NCI-H2227 (cell line): ENCODE results near the gene UST.

Experiments used
- DNase-seq: peaks from one replicate; lab custom pipeline; 2025; ENCODE audit not compliant: unreplicated experiment; lab: John Stamatoyannopoulos, UW

Gene UST

GRCh38 chr6:149055195-149055899, 308.5 kb downstream of the UST start:
- no peak for DNase-seq

DNA sequence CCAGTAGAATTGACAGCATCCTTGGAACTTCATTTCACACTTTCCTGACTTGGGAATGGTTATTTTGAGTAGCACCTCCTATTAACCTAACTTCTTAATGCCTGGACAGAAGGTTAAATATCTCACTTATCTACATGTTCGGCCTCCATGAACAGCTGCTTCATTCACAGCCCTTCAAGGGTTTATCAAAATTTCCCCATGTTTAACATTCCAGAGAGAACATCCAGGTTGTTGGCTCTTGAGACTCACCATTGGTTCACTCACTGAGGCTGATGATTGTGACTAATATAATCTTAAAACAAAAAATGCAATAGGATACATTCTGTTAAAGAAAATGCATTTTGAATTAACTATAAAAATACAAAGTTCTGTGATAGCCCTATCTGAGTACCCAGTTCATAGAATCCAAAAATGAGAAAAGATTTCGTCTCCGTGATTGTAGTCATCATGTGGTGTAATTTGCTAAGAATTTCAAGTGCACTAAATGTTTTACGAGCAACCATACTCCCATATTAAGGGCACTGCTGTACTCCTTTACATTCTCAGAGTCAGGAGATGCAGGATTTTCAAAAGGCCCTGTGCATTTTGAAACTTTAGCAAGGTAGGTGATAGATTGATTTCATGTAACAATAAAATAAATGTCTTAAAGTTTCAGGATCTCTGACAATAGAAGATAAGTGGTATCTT, 310.1 kb downstream of the UST start:
- no peak for DNase-seq

DNA sequence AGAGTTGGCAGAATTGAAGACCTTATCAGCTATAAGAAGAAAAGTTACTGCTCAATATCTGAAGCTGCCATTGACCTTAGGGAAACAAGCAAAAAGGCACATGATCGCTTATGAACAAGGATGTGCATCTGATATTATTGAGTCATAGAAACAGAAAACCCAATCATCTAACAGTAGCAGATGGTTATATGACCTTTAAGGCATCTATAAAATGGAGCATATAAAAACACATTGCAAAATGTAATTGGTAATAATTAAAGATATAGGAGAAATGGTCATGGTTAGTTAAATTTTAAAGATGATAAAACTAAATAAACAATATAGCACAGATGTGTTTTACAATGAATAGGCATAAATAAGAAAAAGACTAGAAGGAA, 310.6 kb downstream of the UST start:
- no peak for DNase-seq

GRCh38 chr6:149059557-149059956, 312.7 kb downstream of the UST start:
- DNase-seq, result no peak

DNA sequence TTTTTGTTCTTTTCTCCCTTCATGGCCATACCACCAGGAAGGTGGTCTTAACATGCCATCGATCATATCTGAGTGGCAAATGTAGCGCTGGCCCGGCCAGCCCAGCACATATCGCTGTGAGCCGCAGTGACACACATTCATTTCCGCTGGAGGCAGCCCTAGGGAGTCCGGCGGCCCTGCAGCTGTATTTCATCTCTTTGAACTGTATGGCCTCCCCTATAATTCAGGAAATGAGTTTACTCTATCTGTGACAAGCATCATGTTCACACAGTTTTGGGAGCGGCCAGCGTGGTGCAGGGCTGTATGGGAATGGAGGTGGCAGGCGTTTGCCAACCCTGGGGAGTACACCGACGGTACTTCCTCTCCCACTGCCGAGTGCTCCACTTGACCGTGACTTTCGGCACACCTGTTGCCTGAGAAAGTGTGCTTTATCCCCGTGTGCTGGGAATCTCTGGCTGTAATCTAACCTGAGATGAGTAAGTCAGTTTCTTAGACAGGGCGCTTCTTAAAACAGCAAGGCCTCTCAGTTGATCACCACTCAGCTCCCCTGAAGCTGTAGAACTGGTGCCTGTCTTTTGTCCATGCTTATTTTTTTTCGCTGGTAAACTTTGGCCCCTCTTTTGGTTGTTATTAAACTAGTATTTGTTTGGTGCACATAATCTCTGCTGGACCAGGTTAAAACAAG, 313.6 kb downstream of the UST start:
- DNase-seq, result peak; percentile 40

GRCh38 chr6:149060985-149061760, 314.3 kb downstream of the UST start:
- peak; percentile 52 for DNase-seq

- DNase-seq, result no peak
Observed at GRCh38 chr6:149061930-149062329, 315.1 kb downstream of the UST start.

DNA sequence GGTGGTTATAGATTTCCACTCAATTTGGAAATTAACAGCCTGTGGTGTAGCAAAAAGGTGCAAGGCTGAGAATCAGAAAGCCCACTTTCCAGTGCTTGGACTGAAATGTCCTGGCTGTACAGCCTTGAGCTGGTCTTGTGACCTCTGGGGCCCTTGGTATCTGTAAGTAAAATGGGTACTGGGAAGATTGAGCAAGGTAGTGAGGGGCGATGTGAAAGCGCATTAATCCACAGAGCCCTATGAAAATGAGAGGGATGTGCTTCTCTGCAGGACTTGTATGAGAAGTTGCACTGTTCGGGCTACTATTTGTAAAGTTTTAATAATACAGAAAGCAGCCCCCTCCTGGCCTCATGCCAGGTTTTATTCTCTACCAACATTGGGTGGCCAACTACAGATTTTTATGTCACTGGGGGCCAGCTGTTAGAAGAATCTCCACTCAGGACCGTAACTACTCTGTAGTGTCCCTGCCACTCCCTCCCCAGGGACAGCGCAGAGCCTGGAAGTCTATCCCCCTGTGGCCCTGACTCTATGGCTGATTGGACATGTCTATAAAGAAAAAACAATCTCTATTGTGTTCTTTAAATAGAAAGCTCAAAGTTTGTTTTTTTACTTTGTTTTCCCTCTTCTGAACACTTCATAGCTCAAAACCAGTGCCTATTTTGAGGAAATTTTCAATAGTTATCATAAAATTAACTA, 316.0 kb downstream of the UST start:
- no peak for DNase-seq

DNA sequence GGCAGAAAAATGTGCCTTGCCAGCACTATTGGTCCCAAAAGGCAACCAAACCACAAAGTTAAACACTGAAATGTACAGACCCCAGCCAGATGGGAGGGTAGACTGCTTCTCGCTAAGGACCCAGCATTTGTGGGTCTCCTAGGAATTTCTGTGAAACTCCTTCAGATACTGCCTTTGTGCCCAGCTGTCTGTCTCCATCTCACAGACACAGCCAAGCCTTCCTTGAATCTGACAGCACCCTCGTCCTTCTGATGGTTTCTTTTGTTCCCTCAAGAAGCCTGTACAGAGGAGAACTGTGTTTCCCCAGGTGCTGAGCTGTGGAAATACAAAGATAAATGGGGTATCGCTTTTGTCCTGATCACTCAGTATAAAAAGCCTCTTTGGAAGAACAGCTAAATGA, 316.6 kb downstream of the UST start:
- no peak for DNase-seq

- no peak for DNase-seq
Observed at GRCh38 chr6:149064001-149064659, 317.3 kb downstream of the UST start.

GRCh38 chr6:149064660-149065015, 317.8 kb downstream of the UST start:
- DNase-seq, result no peak

DNA sequence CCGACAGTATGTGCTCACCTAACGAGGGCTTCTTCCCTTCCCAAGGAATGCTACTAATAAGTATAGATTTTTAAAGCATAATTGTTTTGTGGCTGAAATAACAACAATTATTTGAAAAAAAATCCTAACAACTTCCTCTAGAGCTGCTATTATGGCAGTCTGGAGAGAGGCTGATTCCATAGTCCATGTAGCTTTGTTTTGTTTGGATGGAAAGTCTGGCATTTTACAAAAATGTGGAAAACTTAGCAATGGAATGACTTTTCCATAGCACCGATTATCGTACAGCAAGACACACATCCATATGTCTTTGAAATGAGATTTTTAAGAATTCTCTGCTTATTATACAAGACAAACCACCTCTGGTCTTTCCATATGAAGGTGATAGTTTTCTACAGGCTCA, 318.3 kb downstream of the UST start:
- no peak for DNase-seq

GRCh38 chr6:149065658-149066556, 319.1 kb downstream of the UST start:
- no peak for DNase-seq

DNA sequence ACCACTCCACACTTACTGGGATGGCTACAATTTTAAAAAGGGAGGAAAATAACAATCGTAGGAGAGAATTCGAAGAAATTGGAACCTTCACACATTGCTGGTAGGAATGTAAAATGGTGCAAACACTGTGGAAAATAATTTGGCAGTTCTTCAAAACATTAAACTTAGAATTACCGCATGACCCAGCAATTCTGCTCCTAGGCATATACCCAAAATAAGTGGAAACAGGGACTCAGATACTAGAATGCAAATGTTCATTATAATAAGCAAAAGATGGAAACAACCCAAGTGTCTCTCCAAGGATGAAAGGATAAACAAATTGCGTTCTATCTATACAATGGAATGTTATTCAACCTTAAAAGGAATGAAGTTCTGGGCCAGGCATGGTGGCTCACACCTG, 325.2 kb downstream of the UST start:
- no peak for DNase-seq

DNA sequence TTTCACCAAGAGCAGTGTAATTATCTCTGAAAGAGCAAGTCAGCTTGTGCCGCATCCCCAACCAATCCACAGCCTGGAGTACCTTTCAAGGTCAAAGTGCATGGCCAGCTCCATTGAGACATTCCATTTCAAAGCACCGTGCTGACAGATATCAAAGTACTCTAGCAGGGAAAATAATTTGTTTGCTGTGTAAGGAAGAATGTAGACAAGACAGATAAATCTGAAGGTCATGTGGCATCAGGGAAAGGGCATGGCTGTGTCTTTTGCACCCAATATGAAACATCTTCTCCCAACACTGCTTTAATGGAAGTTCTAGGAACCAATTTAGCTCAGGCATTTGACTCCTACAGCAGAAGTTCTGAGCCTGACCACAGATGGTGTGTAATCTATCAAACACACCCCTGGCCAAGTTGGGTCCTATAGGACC, 328.0 kb downstream of the UST start:
- DNase-seq, result peak; percentile 64

DNA sequence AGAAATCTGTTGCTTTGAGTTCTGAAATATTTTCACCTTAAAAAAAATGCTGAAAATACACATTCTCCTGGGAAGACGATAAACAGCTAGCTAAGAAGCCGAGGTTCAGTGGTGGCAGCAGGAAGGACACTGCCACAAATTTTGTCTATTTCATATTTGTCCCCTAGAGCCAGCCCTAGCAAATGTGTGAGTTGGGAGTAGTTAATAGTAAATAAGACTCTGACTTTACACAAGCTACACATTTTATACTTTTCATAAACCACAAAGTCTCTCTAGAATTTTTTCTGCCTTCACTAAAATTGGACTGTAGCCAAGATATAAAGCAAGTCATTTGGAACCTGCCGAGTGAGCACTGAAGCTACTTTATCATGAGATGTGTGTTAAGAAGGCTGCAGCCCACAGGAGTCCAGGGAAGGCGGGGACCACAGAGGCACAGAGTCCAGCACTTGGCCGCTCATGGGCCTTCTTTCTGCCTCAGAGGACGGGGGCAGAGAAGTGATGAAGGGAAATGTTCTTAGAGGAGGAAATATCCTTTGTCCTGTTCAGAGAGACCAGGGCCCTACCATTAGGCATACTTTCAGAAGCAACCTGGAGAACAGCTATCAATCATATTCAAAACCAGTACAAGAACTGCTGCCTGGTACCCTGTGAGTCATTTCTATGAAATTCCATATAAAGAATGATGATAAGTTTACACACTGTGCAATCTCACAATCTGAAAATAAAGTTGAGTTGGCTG, 329.0 kb downstream of the UST start:
- no peak for DNase-seq

- DNase-seq, result no peak
Observed at GRCh38 chr6:149076355-149076734, 329.5 kb downstream of the UST start.

DNA sequence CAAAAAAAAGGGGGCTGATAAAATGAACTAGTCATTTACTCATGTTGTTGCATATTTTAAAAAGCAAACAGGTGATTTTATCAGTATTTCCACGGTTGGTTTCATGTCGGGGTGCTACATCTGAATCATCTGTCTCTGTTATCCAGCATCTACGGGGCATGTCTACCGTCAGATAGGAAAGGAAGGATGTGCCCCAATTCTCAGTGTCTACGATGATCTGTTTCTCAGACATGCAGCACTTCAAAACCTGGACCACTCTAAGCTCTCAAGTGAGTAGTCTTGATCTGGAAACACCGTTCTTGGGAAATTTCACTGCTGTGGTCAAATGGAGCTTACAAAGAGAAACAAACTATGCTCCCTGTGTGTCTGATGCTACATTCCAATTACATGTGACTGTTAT, 330.4 kb downstream of the UST start:
- no peak for DNase-seq
